OCI-LY1 (cell line): ENCODE measurements around the gene TIPRL.

Experiments
- H2AFZ ChIP-seq: fragments of 200-600 bp; sonication (generic), shearing (Covaris generic); 2 replicates; pipeline ENCODE4 v1.6.0; 2014; ENCODE audit warnings: antibody characterized with exemption, mild to moderate bottlenecking, low read length
- H3F3A ChIP-seq: fragments of 200-600 bp; sonication (generic), shearing (Covaris generic); 2 replicates; pipeline ENCODE4 v1.6.0; 2014; ENCODE audit warnings: mild to moderate bottlenecking, antibody characterized with exemption, low read length, moderate library complexity; ENCODE audit not compliant: insufficient read depth
- H3K27ac ChIP-seq: fragments of 200-600 bp; sonication (generic); 2 replicates; pipeline ENCODE4 v1.5.1; 2014; ENCODE audit warnings: low read length, mixed run types, mild to moderate bottlenecking, low read depth; ENCODE audit not compliant: poor library complexity, severe bottlenecking
- H3K27me3 ChIP-seq: fragments of 200-600 bp; sonication (generic); 2 replicates; pipeline ENCODE4 v1.6.0; 2014; ENCODE audit warnings: antibody characterized with exemption, mild to moderate bottlenecking, low read length, moderate library complexity; ENCODE audit not compliant: insufficient read depth
- H3K36me3 ChIP-seq: fragments of 200-600 bp; sonication (generic); 2 replicates; pipeline ENCODE4 v1.6.1; 2014; ENCODE audit warnings: mild to moderate bottlenecking, antibody characterized with exemption, low read length, moderate library complexity, mixed read lengths; ENCODE audit not compliant: insufficient read depth
- H3K4me1 ChIP-seq: fragments of 200-600 bp; sonication (generic); 2 replicates; pipeline ENCODE4 v1.5.1; 2014; ENCODE audit warnings: mild to moderate bottlenecking, low read length, moderate library complexity; ENCODE audit not compliant: insufficient read depth, severe bottlenecking
- H3K4me2 ChIP-seq: fragments of 200-600 bp; sonication (generic), shearing (Covaris generic); 2 replicates; pipeline ENCODE4 v1.6.1; 2014; ENCODE audit warnings: low read length
- H3K4me3 ChIP-seq: fragments of 200-600 bp; sonication (generic); 2 replicates; pipeline ENCODE4 v1.5.1; 2014; ENCODE audit warnings: low read length, low read depth, mild to moderate bottlenecking, mixed read lengths; ENCODE audit not compliant: poor library complexity, severe bottlenecking
- H3K79me2 ChIP-seq: fragments of 200-600 bp; shearing (Covaris generic); 2 replicates; pipeline ENCODE4 v1.6.1; 2016; ENCODE audit warnings: mixed run types, low read length, mixed read lengths; ENCODE audit not compliant: insufficient read depth
- H3K9ac ChIP-seq: fragments of 200-600 bp; sonication (generic), shearing (Covaris generic); 2 replicates; pipeline ENCODE4 v1.6.1; 2014; ENCODE audit warnings: mild to moderate bottlenecking, low read length, mixed read lengths
- H3K9me2 ChIP-seq: fragments of 200-600 bp; sonication (generic), shearing (Covaris generic); 2 replicates; pipeline ENCODE4 v1.6.1; 2014; ENCODE audit warnings: low read depth, mild to moderate bottlenecking, low read length, mixed read lengths
- H3K9me3 ChIP-seq: fragments of 200-600 bp; shearing (Covaris generic); 2 replicates; pipeline ENCODE4 v1.6.1; 2014; ENCODE audit warnings: low read length, mixed read lengths
- H4K20me1 ChIP-seq: fragments of 200-600 bp; sonication (generic), shearing (Covaris generic); 2 replicates; pipeline ENCODE4 v1.6.0; 2016; ENCODE audit warnings: mild to moderate bottlenecking, low read length; ENCODE audit not compliant: insufficient read depth
- EZH2 ChIP-seq: fragments of 200-600 bp; sonication (generic), shearing (Covaris generic); IDR thresholded peaks from 2 replicates; pipeline ENCODE4 v1.8.0; 2017; ENCODE audit warnings: borderline replicate concordance, mixed run types, mild to moderate bottlenecking, antibody characterized with exemption, low read length, moderate library complexity, mixed read lengths
- TF ChIP-seq, protein P1 (sequence below): fragments of 200-600 bp; sonication (generic), shearing (Covaris generic); IDR thresholded peaks from 2 replicates; pipeline ENCODE4 v1.5.1; 2017; ENCODE audit warnings: mild to moderate bottlenecking, antibody characterized with exemption, low read length, moderate library complexity, mixed read lengths

TIPRL gene

DNA sequence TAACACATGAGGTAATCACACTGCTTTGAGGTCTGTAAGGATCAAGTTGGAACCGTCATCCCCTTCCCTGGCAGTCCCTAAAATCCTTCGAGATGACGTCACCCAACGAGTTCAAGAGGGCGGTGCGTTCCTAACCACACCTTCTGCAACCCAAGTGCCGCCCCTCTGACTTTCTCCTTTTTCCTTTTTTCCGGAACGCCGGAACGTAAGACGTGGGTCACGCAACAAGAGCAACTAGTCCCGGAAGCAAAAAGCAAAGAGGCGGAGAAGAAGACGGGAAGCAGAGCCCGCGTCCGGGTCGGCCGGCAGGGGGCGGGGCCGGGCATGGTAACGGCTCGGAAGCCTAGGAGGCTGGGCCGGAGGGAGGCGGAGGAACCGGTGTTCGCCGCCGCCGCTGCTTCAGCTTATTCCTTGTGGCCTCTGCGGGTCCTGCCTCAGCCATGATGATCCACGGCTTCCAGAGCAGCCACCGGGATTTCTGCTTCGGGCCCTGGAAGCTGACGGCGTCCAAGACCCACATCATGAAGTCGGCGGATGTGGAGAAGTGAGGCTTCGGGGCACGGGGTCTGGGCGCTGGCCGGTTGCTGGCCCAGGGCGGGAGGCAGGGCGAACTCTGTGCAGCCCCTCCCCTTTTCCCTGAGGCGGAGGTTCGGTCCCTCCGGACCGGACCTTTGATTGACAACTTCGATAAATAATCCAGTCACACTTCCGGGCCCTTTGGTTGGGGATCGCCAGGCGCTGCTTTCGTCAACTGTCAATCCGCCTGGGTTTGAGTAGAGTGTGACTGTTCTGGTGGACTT is at the start of gene TIPRL:
TIPRL (plus strand) TSS at position 325 of the 800 bp plus-strand sequence; CDS start at position 441, 116 bp downstream.
- Histone ChIP-seq H3K4me2 (peak within 1 kb of the TSS; percentile 95), H3K36me3 (peaks cover 3% of the 10 kb centered on the region; the same call in 1 of the 2 replicates), H3K4me1 (peaks cover 14% of the 10 kb centered on the region), H3K79me2 (peaks cover 39% of the 10 kb centered on the region), H3K9me3 (no peaks in the 10 kb centered on the region), H3K27me3 (no peaks in the 10 kb centered on the region), H4K20me1 (no peaks in the 10 kb centered on the region), H3K9ac (peak within 1 kb of the TSS; percentile 90), H3F3A (no peaks in the 10 kb centered on the region), H3K9me2 (no peaks in the 10 kb centered on the region), H2AFZ (peak within 1 kb of the TSS; percentile 87), H3K4me3 (peak within 1 kb of the TSS; percentile 72), H3K27ac (peak within 1 kb of the TSS; percentile 78)
- TF ChIP-seq, protein P1, sequence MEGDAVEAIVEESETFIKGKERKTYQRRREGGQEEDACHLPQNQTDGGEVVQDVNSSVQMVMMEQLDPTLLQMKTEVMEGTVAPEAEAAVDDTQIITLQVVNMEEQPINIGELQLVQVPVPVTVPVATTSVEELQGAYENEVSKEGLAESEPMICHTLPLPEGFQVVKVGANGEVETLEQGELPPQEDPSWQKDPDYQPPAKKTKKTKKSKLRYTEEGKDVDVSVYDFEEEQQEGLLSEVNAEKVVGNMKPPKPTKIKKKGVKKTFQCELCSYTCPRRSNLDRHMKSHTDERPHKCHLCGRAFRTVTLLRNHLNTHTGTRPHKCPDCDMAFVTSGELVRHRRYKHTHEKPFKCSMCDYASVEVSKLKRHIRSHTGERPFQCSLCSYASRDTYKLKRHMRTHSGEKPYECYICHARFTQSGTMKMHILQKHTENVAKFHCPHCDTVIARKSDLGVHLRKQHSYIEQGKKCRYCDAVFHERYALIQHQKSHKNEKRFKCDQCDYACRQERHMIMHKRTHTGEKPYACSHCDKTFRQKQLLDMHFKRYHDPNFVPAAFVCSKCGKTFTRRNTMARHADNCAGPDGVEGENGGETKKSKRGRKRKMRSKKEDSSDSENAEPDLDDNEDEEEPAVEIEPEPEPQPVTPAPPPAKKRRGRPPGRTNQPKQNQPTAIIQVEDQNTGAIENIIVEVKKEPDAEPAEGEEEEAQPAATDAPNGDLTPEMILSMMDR = no peak; the same call in 1 of the 2 replicates
- TF ChIP-seq EZH2 = no peak

DNA sequence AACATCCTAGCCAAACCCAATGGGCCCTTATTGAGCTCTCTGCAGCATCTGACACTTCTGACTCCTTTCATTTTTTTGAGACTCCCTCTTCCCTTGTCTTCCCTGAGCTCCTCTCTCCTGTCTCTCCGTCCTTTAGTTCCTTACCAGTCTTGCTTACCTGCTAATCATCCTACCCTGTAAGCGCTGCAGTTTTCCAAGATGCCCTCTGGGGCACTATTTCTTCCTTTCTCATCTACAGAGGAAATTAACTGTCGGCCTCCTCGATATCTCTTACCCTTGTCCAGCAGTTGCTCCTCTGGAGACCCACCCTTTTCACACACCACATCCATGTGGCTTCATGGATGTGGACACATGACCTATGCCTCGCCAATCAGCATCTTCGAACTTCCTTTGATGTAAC is 48.8 kb upstream of the TIPRL start:
- no peaks in the 10 kb centered on the region for H3K9me3 ChIP-seq

DNA sequence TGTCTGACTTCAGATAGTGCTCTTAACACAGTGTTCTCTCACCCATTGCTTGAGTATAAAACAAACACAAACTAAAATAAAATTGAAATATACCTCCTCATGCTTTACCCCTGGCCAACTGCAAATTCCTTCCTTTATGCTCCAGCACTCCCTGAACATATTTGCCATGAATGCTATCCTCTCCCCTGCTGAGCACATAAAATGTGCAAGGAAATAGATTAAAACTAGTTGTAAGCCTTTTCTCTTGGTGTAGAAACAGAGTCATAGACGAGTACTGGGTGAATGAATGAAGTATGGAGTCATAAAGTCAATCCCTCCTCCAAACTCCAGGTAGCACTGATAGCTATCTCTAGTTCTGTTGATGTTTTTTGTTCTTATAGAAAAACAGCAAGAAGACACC is 44.6 kb upstream of the TIPRL start:
- H3K4me1 ChIP-seq = peaks cover 21% of the 10 kb centered on the region
- H3K4me2 ChIP-seq = no peak overlapping the region
- H3K36me3 ChIP-seq = no peaks in the 10 kb centered on the region
- H3K79me2 ChIP-seq = no peaks in the 10 kb centered on the region
- no peak overlapping the region for H3K4me3 ChIP-seq
- H3K9me2 ChIP-seq = no peaks in the 10 kb centered on the region
- H3K9ac ChIP-seq = no peak overlapping the region
- TF ChIP-seq, protein P1 = no peak
- no peak for TF ChIP-seq EZH2
- H3K27me3 ChIP-seq = no peaks in the 10 kb centered on the region; the same call in 1 of the 2 replicates
- no peak overlapping the region for H3K27ac ChIP-seq
- no peaks in the 10 kb centered on the region for H3F3A ChIP-seq
- H4K20me1 ChIP-seq = no peaks in the 10 kb centered on the region
- H3K9me3 ChIP-seq = no peaks in the 10 kb centered on the region
- no peak overlapping the region for H2AFZ ChIP-seq

More for the DNA sequence above, 48.8 kb upstream of the TIPRL start:
- Histone ChIP-seq H4K20me1 (no peaks in the 10 kb centered on the region), H3K4me1 (peaks cover 6% of the 10 kb centered on the region), H3K79me2 (no peaks in the 10 kb centered on the region), H3K9ac (no peak overlapping the region), H3K36me3 (no peaks in the 10 kb centered on the region), H3F3A (no peaks in the 10 kb centered on the region), H3K4me3 (no peak overlapping the region), H3K27ac (no peak overlapping the region), H2AFZ (no peak overlapping the region), H3K9me2 (no peaks in the 10 kb centered on the region), H3K27me3 (no peaks in the 10 kb centered on the region), H3K4me2 (no peak overlapping the region)
- TF ChIP-seq, protein P1 = no peak
- TF ChIP-seq EZH2 = no peak
